NT2/D1 (cell line): ENCODE data around the gene ALOX5.
"Not testable (repeated sequence)": the region's sequence is repeated elsewhere in the genome, so short reads cannot be mapped to it uniquely, and the experiment has no call there.

Experiments
- YY1 ChIP-seq: IDR thresholded peaks from 2 replicates; pipeline ENCODE4 v1.6.1; 2011; ENCODE audit not compliant: insufficient read length, insufficient read depth
- ZNF274 ChIP-seq: IDR thresholded peaks from 2 replicates; pipeline ENCODE4 v1.6.1; 2011; ENCODE audit warnings: mild to moderate bottlenecking, low read depth, low read length

GRCh38 chr10:45415062-45415461, 41.0 kb downstream of the ALOX5 start:
- not testable (repeated sequence) for TF ChIP-seq ZNF274, YY1
